SK-N-SH treated with all-trans-retinoic acid at 6 μM for 48 hours (cell line): ENCODE measurements around the gene GARS1.

Experiments used
- BACH2 ChIP-seq: fragments of 250-450 bp; sonication (Bioruptor Pico); IDR thresholded peaks from 2 replicates; pipeline ENCODE4 v1.9.0; 2021; ENCODE audit warnings: mild to moderate bottlenecking, borderline replicate concordance
- PATZ1 ChIP-seq: fragments of 250-450 bp; sonication (Bioruptor Pico); IDR thresholded peaks from 2 replicates; pipeline ENCODE4 v1.8.0; 2020; ENCODE audit warnings: mild to moderate bottlenecking, moderate library complexity, borderline replicate concordance
- ZFP3 ChIP-seq: fragments of 250-450 bp; sonication (Bioruptor Pico); IDR thresholded peaks from 2 replicates; pipeline ENCODE4 v1.5.0; 2020; ENCODE audit warnings: mild to moderate bottlenecking, moderate library complexity

DNA sequence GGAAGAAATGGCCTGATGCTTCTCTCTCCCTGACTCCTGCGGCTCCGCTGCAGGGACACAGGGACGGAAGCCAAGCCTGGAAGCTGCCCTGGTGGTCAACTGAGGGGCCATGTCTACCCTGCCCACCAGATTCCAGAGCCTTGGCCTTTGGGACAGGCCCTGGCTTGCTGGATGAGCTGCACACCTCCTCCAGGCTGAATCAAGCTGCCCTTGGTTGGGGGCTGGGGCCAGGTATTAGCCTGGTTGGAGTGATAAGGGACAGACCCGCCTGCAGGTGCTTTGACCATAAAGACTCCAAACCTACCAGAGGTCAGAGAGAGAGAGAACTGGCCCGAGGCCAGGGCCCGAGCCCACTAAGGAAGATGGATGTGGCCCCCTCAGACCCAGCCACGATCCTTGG lies 57.5 kb downstream of the GARS1 start:
- TF ChIP-seq PATZ1 (CRISPR knock-in tag) (no peak), BACH2 (CRISPR knock-in tag) (no peak), ZFP3 (CRISPR knock-in tag) (no peak)
